Lower leg skin (tissue), 4 donors: Measurements from ENCODE around the gene WDR5. TPM values are rescaled to one million over a fixed set of nuclear protein-coding genes. Genes with fewer than 3 reads are reported as not detected.
A peak's percentile ranks its signal among the peaks of the same experiment; 100 is the strongest.

Experiments used
- DNase-seq, 2 donors: peaks; one replicate each; pipeline ENCODE4 v3.0.0-alpha.2; 2019; ENCODE audit warnings: low spot score in 2 of 2
- H3K4me3 ChIP-seq: fragments of 200-600 bp; sonication (generic); 2 replicates; pipeline ENCODE4 v1.5.1; 2017; ENCODE audit warnings: mild to moderate bottlenecking, low read depth; ENCODE audit not compliant: poor library complexity, severe bottlenecking
- POLR2A ChIP-seq, 2 donors: fragments of 450-650 bp; IDR thresholded peaks; one replicate each; pipeline ENCODE4 v1.6.1; 2016 to 2017; ENCODE audit warnings: antibody characterized with exemption in 2 of 2, mild to moderate bottlenecking in 1 of 2, moderate library complexity in 1 of 2
- WGBS, 2 donors: methylation state at CpG; one replicate each; pipeline ENCODE4 v1.1.5; 2018; 5-methylcytosine and 5-hydroxymethylcytosine counted together
- intact Hi-C: fragments of 100-400 bp; cut with DNase I; formaldehyde crosslinking; loops from one replicate; pipeline ENCODE4 v1.15.0; 2023; ENCODE audit warnings: low total_unique reads
- total RNA-seq, 4 donors: library from RNA; depleted of rRNA; stranded (reverse); fragments of >200 nt; gene quantifications; one replicate each; pipeline ENCODE4 v1.1.0, GENCODE V29; 2016
- TF ChIP-seq, protein P1 (sequence below), 3 donors: fragments of 450-650 bp; IDR thresholded peaks; one replicate each; pipeline ENCODE4 v1.5.1; 2016; ENCODE audit warnings: antibody characterized with exemption in 3 of 3, mild to moderate bottlenecking in 3 of 3, moderate library complexity in 2 of 3

Gene WDR5
- total RNA-seq, 4 donors from 2014 or later: 16.1 to 23.8 (median 19.6) TPM

DNA sequence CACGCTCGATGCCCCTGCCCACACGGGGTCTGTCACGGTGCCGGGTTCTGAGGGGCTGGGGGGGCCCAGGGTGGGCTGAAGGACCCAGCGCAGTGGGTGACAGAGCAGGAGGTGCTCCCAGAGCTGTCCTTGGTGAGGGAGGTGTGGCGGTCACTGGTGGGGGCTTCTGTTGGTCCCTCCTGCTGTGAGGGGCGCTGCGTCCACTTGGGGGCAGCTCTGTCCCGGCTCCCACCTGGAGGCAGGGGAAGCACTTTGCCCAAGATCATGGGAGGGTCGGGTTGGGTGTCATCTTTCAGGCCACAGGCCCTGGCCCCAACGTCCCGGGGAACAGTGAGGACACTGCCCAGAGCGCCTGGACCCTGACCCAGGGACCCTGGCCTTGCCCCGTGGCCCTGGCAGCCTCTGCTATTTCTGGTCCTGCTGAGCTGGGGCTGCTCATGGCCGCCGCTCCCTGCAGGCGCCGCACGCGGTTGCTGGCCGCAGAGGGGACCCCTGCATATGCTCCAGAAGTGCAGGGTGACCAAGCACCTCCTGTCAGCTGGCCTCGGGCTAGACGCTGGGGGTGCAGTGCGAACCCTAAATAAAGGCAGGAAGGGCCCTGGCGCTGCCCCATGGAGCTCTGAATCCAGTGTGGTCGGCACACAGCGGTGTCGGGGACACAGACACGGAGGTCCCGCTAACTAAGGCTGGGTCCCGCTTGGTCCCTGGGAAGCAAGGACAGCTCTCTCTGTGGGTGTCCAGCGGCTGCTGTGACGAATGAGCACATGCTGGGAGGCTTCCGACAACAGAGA, 40.1 kb downstream of the WDR5 start:
- intact Hi-C loops: loop anchor here (10.0 kb wide), 3 partner anchors 79 to 569 kb away; no protein-coding TSS in a partner anchor
- H3K4me3 ChIP-seq: no peak overlapping the region
- no peak for DNase-seq
- TF ChIP-seq, protein P1, sequence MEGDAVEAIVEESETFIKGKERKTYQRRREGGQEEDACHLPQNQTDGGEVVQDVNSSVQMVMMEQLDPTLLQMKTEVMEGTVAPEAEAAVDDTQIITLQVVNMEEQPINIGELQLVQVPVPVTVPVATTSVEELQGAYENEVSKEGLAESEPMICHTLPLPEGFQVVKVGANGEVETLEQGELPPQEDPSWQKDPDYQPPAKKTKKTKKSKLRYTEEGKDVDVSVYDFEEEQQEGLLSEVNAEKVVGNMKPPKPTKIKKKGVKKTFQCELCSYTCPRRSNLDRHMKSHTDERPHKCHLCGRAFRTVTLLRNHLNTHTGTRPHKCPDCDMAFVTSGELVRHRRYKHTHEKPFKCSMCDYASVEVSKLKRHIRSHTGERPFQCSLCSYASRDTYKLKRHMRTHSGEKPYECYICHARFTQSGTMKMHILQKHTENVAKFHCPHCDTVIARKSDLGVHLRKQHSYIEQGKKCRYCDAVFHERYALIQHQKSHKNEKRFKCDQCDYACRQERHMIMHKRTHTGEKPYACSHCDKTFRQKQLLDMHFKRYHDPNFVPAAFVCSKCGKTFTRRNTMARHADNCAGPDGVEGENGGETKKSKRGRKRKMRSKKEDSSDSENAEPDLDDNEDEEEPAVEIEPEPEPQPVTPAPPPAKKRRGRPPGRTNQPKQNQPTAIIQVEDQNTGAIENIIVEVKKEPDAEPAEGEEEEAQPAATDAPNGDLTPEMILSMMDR (IDR thresholded peaks at IDR 0.05): no peak
- no peak for TF ChIP-seq POLR2A (IDR thresholded peaks at IDR 0.05)
- WGBS, 2 donors: 52 to 55% methylated on average over 21 to 30 of the region's 35 CpGs

DNA sequence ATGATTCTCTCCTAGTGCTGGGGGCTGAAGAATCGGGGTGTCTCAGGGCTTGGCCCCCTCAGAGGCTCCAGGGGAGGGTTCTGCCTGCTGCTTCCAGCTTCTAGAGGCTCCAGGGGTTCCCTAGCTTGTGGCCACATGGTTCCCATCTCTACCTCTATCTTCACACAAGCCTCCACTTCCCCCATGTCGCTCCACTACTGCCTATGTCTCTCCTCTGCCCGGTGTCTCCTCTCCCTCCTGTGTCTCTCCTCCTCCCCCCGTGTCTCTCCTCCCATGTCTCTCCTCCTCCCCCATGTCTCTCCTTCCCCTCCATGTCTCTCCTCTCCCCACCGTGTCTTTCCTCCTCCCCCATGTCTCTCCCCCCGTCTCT, 40.7 kb downstream of the WDR5 start:
- 36 to 37% methylated on average over 6 of the region's 6 CpGs for WGBS, 2 donors
- intact Hi-C loops: loop anchor here (10.0 kb wide), 3 partner anchors 78 to 568 kb away; no protein-coding TSS in a partner anchor
- no peak for DNase-seq

DNA sequence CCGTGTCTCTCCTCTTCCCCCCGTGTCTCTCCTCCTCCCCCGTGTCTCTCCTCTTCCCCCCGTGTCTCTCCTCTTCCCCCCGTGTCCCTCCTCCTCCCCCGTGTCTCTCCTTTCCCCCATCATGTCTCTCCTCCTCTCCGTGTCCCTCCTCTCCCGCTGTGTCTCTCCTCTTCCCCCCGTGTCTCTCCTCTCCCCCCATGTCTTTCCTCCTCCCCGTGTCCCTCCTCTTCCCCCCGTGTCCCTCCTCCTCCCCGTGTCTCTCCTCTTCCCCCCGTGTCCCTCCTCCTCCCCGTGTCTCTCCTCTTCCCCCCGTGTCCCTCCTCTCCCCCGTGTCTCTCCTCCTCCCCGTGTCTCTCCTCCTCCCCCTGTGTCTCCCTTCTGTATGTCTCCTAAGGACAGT, 41.3 kb downstream of the WDR5 start:
- intact Hi-C loops: loop anchor here (10.0 kb wide), 3 partner anchors 78 to 568 kb away; no protein-coding TSS in a partner anchor
- H3K4me3 ChIP-seq: no peak overlapping the region
- DNase-seq: no peak
- WGBS, 2 donors: 53% methylated on average over 7 of the region's 17 CpGs; no CpG with 5 or more reads in 1 of the 2 donors
- TF ChIP-seq, protein P1 (IDR thresholded peaks at IDR 0.05): no peak
- no peak for TF ChIP-seq POLR2A (IDR thresholded peaks at IDR 0.05)

More for the DNA sequence above, 40.7 kb downstream of the WDR5 start:
- TF ChIP-seq, protein P1 (IDR thresholded peaks at IDR 0.05): no peak
- no peak for TF ChIP-seq POLR2A (IDR thresholded peaks at IDR 0.05)
- H3K4me3 ChIP-seq: no peak overlapping the region

DNA sequence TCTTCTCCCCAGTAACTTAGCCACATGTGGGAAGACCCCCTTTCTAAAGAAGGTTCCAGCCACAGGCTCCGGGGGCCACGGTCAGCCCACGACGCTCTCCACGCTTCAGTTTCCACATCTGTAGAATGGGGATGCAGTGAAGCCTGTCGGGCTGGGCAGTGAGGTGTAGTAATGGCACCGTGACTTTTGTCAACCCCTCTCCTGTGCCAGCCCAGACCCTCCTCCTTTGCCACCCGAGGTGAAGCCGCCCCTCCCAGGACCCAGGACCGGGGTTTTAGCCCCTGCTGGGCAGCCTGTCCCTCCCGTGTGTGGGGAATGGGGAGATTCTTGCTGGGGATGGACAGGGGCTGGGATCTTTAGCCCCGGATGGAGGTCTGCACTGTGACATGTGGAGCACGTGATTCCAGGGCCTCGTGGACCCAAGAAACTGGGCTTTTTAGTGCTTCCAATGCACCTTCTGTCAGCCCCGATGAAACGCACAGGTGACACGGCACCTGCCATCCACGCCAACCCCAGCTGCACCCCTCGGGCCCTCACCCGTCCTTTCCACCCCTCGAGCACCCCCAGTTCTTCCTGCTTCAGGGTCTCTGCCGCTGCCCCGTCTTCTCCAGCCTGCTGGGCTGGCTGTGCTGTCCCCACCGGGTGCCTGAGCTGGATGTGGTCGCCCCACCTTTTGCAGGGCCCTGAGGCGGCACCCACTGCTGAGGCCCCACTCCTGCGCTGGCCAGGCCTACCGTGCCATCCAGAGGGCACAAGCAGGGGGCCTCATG, 41.9 kb downstream of the WDR5 start:
- peak in 1 of 2 donors; percentile 68 for DNase-seq
- WGBS, 2 donors: 83 to 86% methylated on average over 19 to 28 of the region's 28 CpGs
- no peak for TF ChIP-seq POLR2A (IDR thresholded peaks at IDR 0.05)
- TF ChIP-seq, protein P1 (IDR thresholded peaks at IDR 0.05): no peak

DNA sequence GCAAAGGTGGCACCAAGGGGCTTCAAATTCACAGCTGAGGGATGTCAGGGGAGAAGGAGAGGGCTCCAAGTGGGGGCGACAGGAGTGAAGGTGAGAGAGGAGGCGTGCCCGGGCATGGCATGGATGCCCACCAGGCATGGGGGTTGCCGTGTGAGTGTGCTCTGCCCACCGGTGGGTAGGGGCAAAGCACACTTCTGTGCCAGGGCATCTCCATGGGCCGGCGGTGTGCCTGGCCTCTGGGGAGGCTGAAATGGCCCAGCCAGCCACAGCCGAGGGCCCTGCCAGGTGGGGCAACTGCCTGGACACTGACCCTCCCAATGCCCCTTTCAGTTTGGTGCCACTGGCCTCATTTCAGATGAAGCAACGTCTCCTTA, 42.5 kb downstream of the WDR5 start:
- DNase-seq: peak in 1 of 2 donors; percentile 84
- intact Hi-C loops: loop anchor here (10.0 kb wide), 3 partner anchors 76 to 566 kb away; no protein-coding TSS in a partner anchor
- 72 to 96% methylated on average over 4 to 9 of the region's 9 CpGs for WGBS, 2 donors
- H3K4me3 ChIP-seq: no peak overlapping the region
- TF ChIP-seq POLR2A (IDR thresholded peaks at IDR 0.05): no peak
- TF ChIP-seq, protein P1 (IDR thresholded peaks at IDR 0.05): no peak

More for the DNA sequence above, 41.9 kb downstream of the WDR5 start:
- intact Hi-C loops: loop anchor here (10.0 kb wide), 3 partner anchors 77 to 567 kb away; no protein-coding TSS in a partner anchor
- H3K4me3 ChIP-seq: no peak overlapping the region
